Nephron (organoid): ENCODE measurements around the gene L3MBTL2.
A peak's percentile ranks its signal among the peaks of the same experiment; 100 is the strongest.

Experiments
- H3K27ac Mint-ChIP-seq, 3 experiments: 2 replicates each; pipeline ENCODE4 v1.8.0; 2020; ENCODE audit warnings: mixed read lengths in 3 of 3, mild to moderate bottlenecking in 2 of 3, moderate library complexity in 1 of 3
- H3K27me3 Mint-ChIP-seq: 2 replicates; pipeline ENCODE4 v1.8.0; 2021; ENCODE audit warnings: low read depth, mild to moderate bottlenecking, moderate library complexity, mixed read lengths
- H3K36me3 Mint-ChIP-seq: 2 replicates; pipeline ENCODE4 v1.8.0; 2020; ENCODE audit warnings: low read depth, mixed read lengths
- H3K4me1 Mint-ChIP-seq: 2 replicates; pipeline ENCODE4 v1.8.0; 2020; ENCODE audit warnings: mixed read lengths
- H3K4me3 Mint-ChIP-seq, 3 experiments: 2 replicates each; pipeline ENCODE4 v1.8.0; 2020; ENCODE audit warnings: mild to moderate bottlenecking in 3 of 3, mixed read lengths in 3 of 3, moderate library complexity in 2 of 3
- H3K9me3 Mint-ChIP-seq: 2 replicates; pipeline ENCODE4 v1.8.0; 2020; ENCODE audit warnings: mixed read lengths
- TF ChIP-seq, protein P1 (sequence below), 3 experiments: fragments of 200-600 bp; sonication (generic); IDR thresholded peaks; one replicate each; pipeline ENCODE4 v1.5.0; 2021; ENCODE audit warnings: antibody characterized with exemption in 3 of 3; ENCODE audit not compliant: unreplicated experiment in 3 of 3

Gene L3MBTL2

DNA sequence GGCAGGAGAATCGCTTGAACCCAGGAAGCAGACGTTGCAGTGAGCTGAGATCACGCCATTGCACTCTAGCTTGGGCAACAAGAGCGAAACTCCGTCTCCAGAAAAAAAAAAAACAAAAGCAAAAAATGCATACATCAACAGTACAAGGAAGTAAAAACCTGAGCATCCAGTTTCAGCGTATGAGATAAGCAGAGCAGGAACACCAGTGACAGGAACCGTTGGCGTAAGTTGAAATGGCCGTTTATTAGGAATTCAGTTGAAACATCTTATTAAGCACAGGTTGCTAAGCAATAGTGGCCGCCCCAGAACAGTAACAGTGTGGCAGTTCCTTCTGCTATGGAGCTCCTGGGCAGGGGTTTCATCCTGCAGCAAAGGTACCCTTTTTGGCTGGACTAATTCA, 4.0 kb upstream of the L3MBTL2 start:
- H3K36me3 Mint-ChIP-seq = no peaks in the 10 kb centered on the region
- H3K9me3 Mint-ChIP-seq = no peaks in the 10 kb centered on the region
- H3K27me3 Mint-ChIP-seq = peaks cover 57% of the 10 kb centered on the region
- TF ChIP-seq, protein P1, sequence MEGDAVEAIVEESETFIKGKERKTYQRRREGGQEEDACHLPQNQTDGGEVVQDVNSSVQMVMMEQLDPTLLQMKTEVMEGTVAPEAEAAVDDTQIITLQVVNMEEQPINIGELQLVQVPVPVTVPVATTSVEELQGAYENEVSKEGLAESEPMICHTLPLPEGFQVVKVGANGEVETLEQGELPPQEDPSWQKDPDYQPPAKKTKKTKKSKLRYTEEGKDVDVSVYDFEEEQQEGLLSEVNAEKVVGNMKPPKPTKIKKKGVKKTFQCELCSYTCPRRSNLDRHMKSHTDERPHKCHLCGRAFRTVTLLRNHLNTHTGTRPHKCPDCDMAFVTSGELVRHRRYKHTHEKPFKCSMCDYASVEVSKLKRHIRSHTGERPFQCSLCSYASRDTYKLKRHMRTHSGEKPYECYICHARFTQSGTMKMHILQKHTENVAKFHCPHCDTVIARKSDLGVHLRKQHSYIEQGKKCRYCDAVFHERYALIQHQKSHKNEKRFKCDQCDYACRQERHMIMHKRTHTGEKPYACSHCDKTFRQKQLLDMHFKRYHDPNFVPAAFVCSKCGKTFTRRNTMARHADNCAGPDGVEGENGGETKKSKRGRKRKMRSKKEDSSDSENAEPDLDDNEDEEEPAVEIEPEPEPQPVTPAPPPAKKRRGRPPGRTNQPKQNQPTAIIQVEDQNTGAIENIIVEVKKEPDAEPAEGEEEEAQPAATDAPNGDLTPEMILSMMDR (IDR thresholded peaks at IDR 0.05; ENCODE audit: unreplicated experiment in 3 of 3) = no peak
- H3K27ac Mint-ChIP-seq = no peak overlapping the region
- H3K4me1 Mint-ChIP-seq = peaks cover 13% of the 10 kb centered on the region
- H3K4me3 Mint-ChIP-seq = no peak overlapping the region

DNA sequence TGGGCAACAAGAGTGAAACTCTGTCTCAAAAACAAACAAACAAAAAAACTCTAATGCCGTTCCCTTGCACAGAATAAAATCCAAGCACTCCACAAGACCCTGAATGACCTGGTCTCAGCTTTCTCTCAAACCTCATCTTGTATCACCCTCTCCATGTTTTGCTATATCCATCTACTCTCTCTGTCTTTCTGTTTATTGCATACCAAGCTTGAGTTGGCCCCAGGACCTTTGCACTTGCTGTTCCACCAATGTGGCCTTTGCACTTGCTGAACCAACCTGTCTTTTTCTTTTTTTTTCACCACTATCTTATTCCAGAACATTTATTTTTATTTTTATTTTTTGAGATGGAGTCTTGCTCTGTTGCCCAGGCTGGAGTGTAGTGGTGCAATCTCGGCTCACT, 2.0 kb upstream of the L3MBTL2 start:
- Mint-ChIP-seq H3K36me3 (no peaks in the 10 kb centered on the region), H3K9me3 (no peaks in the 10 kb centered on the region), H3K27ac (no peak overlapping the region), H3K4me3 (no peak overlapping the region), H3K27me3 (peaks cover 45% of the 10 kb centered on the region), H3K4me1 (peaks cover 8% of the 10 kb centered on the region)
- TF ChIP-seq, protein P1 (IDR thresholded peaks at IDR 0.05; ENCODE audit: unreplicated experiment in 3 of 3) = no peak

DNA sequence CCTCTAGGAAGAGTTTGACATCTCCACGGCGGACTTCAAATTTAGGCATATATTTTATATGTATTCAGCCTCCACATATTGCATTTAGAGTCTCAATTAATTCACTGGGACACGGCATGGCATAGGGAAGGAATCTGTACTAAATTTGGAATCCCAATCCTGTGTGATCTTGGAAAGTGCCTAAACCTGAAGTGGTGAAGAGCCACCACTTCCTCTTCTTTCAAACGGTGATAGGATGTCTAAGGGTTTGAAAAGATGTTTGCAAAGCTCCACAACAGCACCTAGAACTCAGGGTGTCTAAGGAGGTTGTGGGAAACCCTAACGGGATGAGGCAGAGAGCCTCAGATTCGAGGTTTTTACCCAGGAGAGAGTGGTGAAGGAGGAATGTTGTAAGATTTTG, 1.0 kb upstream of the L3MBTL2 start:
- Mint-ChIP-seq H3K4me1 (peaks cover 7% of the 10 kb centered on the region), H3K4me3 (peak overlapping the region; percentile 69 to 83 (median 81)), H3K9me3 (no peaks in the 10 kb centered on the region), H3K27me3 (peaks cover 35% of the 10 kb centered on the region), H3K36me3 (no peaks in the 10 kb centered on the region), H3K27ac (no peak overlapping the region)
- TF ChIP-seq, protein P1 (IDR thresholded peaks at IDR 0.05; ENCODE audit: unreplicated experiment in 3 of 3) = no peak

DNA sequence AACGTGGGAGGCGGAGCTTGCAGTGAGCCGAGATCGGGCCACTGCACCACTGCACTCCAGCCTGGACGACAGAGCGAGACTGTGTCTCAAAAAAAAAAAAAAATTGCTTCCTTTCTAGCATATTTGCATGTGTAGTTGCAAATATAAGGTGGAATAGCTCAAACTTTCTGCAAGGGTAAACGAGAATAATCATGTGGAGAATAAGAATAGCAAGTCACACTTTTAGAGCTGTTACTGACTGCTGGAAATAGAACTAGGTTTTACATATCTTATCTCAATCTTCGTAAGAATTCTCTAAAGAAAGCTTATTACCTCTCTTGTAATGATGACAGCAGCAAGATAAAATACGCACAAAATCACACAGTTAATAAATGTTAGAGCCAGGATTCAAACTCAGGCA, 1.6 kb downstream of the L3MBTL2 start:
- Mint-ChIP-seq H3K4me3 (peak overlapping the region; percentile 71 to 77 (median 76)), H3K27me3 (peaks cover 20% of the 10 kb centered on the region), H3K9me3 (no peaks in the 10 kb centered on the region), H3K27ac (no peak overlapping the region), H3K36me3 (peaks cover 13% of the 10 kb centered on the region), H3K4me1 (peaks cover 7% of the 10 kb centered on the region)
- TF ChIP-seq, protein P1 (IDR thresholded peaks at IDR 0.05; ENCODE audit: unreplicated experiment in 3 of 3) = no peak

DNA sequence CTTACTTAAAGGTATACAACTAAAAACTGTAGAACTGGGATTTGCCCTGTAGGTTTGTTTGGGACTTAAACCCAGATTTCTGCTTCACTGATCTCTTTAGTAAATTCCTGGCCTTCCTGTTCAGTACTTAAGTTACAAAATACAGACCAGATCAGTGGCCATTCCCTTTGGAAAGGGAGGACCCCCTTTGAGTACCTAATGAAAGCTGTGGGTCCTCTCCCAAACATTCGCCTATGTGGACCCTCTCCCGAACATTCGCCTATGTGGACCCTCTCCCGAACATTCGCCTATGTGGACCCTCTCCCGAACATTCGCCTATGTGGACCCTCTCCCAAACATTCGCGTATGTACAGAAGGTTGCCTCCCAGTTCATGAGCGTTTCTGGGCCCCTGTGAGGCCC, 10.3 kb downstream of the L3MBTL2 start:
- TF ChIP-seq, protein P1 (IDR thresholded peaks at IDR 0.05; ENCODE audit: unreplicated experiment in 3 of 3) = no peak
- H3K9me3 Mint-ChIP-seq = peaks cover 18% of the 10 kb centered on the region
- peaks cover 71% of the 10 kb centered on the region for H3K36me3 Mint-ChIP-seq
- H3K27me3 Mint-ChIP-seq = no peaks in the 10 kb centered on the region
- peaks cover 14% of the 10 kb centered on the region for H3K4me1 Mint-ChIP-seq
- H3K27ac Mint-ChIP-seq = no peak overlapping the region
- no peak overlapping the region for H3K4me3 Mint-ChIP-seq

DNA sequence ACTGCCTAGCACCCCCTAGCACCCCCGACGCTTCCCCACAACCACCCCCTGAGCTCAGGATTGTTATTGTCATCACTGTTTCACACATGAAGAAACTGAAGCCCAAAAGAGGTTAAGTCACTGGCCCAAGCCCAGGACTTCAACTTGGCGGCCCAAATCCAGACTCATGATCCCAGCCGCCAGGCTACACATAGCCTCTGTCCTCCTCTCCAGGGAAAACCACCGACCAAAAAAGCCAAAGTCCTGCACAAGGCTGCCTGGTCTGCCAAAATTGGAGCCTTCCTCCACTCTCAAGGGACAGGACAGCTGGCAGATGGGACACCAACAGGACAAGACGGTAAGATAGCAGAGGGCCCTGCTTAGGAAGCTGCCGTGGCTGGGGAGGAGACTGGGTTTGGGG, 10.8 kb downstream of the L3MBTL2 start:
- TF ChIP-seq, protein P1 (IDR thresholded peaks at IDR 0.05; ENCODE audit: unreplicated experiment in 3 of 3) = no peak
- peaks cover 67% of the 10 kb centered on the region for H3K36me3 Mint-ChIP-seq
- peaks cover 14% of the 10 kb centered on the region for H3K4me1 Mint-ChIP-seq
- H3K27me3 Mint-ChIP-seq = no peaks in the 10 kb centered on the region
- peaks cover 18% of the 10 kb centered on the region for H3K9me3 Mint-ChIP-seq
- no peak overlapping the region for H3K4me3 Mint-ChIP-seq
- no peak overlapping the region for H3K27ac Mint-ChIP-seq
